ENCODE results near the gene PI16. TPM values are rescaled to one million over a fixed set of nuclear protein-coding genes. Genes with fewer than 3 reads are reported as not detected.

PI16 gene
- total and polyA plus RNA-seq, 4 donors, result 0.12 to 0.25 (median 0.24) TPM; not detected in 1

DNA sequence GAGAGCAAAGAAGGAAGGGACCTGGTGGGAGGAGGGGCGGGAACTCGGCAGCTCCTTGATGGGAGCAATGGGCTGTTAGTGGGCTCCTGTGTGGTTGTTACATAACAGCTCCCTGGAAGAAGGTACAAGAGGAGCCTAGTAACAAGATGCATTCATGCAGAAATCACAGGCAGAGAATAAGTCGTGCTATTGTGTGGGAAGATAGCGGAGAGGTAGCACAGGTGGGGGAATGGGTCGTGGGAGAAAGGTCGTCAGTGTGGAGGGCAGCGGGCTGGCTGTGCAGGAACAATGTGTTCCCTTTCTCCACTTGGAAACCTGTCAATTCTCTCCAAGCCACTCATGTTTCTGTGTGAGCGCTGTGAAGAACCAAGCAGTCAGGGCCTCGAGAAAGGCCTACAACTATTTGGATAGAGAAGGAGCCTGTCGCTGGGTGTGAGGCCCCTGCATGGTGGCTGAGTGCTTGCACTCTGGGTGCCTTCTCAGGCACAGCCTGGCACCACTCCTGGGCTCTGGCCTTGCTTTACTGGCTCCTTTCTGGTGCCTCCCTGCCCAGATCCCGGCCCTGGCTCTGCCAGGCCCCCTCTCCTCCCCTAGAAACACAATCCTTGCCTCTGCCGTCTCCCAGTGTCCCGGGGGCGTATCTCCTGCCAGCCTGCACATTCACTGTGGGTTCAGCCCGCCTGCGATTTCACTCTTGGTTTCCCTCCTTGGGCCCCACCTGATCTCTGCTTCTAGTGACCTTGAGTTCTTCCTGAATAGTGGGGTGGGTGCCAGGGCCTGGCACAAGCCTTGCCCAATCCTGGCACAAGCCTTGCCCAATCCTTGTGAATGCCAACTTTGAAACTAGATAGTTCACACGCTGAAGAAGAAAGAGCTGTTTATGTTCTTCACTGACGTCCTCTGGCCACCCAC lies 43.5 kb downstream of the PI16 start (continued):
- TF ChIP-seq, protein P1, sequence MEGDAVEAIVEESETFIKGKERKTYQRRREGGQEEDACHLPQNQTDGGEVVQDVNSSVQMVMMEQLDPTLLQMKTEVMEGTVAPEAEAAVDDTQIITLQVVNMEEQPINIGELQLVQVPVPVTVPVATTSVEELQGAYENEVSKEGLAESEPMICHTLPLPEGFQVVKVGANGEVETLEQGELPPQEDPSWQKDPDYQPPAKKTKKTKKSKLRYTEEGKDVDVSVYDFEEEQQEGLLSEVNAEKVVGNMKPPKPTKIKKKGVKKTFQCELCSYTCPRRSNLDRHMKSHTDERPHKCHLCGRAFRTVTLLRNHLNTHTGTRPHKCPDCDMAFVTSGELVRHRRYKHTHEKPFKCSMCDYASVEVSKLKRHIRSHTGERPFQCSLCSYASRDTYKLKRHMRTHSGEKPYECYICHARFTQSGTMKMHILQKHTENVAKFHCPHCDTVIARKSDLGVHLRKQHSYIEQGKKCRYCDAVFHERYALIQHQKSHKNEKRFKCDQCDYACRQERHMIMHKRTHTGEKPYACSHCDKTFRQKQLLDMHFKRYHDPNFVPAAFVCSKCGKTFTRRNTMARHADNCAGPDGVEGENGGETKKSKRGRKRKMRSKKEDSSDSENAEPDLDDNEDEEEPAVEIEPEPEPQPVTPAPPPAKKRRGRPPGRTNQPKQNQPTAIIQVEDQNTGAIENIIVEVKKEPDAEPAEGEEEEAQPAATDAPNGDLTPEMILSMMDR (IDR thresholded peaks at IDR 0.05; ENCODE audit: low read depth, low read length, missing input control), result no peak
- TF ChIP-seq GABPA (IDR thresholded peaks at IDR 0.05 in 1 of 2, conservative IDR thresholded peaks at IDR 0.05 in 1 of 2) (no peak), RAD21 (IDR thresholded peaks at IDR 0.05) (no peak)

DNA sequence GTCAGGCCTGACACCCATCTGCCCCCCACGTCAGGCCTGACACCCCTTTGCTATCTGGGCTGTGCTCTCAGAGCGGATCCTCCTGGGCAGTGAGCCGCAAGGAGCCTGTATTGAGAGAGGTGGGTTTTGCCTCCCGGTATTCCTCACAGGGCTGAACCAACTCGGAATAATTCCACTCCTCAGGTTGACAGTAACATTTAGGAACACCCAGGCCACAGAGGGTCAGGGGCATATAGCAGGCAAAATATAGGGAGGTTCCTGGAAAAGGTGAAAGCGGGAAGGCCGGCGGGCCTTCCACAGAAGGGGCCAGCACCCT lies 44.1 kb downstream of the PI16 start:
- no peaks in the 10 kb centered on the region for H3K36me3 ChIP-seq (ENCODE audit: control insufficient read depth in 4 of 4, insufficient read depth in 3 of 4, low read depth in 1 of 4, low read length in 3 of 4)
- H3K9ac ChIP-seq (ENCODE audit: low read depth in 1 of 2, low read length in 2 of 2), result no peak overlapping the region
- WGBS, result 80% methylated on average over 8 of the region's 8 CpGs
- H3K27me3 ChIP-seq (ENCODE audit: control insufficient read depth in 4 of 4, insufficient read depth in 4 of 4, low read length in 3 of 4), result no peaks in the 10 kb centered on the region
- H3K4me1 ChIP-seq (ENCODE audit: control insufficient read depth in 4 of 4, insufficient read depth in 4 of 4, low read length in 3 of 4), result peaks cover 0 to 12% (median 7%) of the 10 kb centered on the region in 4 donors
- no peaks in the 10 kb centered on the region for H3K9me3 ChIP-seq (ENCODE audit: control insufficient read depth in 4 of 4, low read length in 3 of 4)
- H3K27ac ChIP-seq (ENCODE audit: low read depth in 1 of 2, low read length in 2 of 2), result peak overlapping the region in 1 of 2 donors; percentile 43
- TF ChIP-seq RAD21 (IDR thresholded peaks at IDR 0.05), result no peak
- no peak for TF ChIP-seq JUND (IDR thresholded peaks at IDR 0.05)
- TF ChIP-seq FOXA2 (IDR thresholded peaks at IDR 0.05), result no peak
- no peak for TF ChIP-seq YY1 (IDR thresholded peaks at IDR 0.05)
- no peak for TF ChIP-seq HNF4A (conservative IDR thresholded peaks at IDR 0.05)
- H3K4me3 ChIP-seq (ENCODE audit: low read depth in 1 of 3, low read length in 3 of 3), result no peak overlapping the region
- DNase-seq (ENCODE audit: low spot score), result no peak

DNA sequence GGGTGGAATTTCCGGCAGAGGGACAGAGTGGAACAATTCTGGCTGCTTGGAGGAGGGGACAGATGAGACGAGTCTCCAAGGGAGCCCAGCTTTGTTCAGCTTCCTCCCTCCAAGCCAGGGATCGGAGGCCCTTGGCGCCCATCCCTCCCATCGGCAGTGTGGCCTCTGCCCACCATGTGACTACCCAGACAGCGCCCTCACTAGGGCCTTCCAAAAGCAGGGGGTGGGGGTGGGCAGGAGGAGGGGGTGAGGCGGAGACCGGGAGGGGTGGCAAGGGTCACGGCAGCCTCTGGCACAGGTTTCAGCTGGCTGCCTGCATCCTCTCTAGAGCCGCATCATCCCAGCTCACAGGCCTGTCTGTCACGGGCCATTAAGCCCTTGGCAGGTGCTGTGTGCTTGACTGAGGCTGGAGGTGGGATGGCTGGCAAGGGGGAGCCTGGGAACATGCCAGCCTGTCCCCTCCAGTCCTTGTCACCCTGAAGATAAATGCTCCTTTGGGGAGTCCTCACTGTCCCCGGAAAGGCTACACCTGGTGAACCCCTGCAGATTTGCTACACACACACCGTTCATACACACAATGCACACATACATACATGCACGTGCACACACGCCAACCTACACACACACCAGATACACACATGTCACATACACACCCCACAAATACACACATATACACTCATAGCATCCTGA lies 44.7 kb downstream of the PI16 start:
- DNase-seq (ENCODE audit: low spot score), result no peak
- Histone ChIP-seq H3K4me1 (ENCODE audit: control insufficient read depth in 4 of 4, insufficient read depth in 4 of 4, low read length in 3 of 4) (peaks cover 0 to 12% (median 7%) of the 10 kb centered on the region in 4 donors), H3K36me3 (ENCODE audit: control insufficient read depth in 4 of 4, insufficient read depth in 3 of 4, low read depth in 1 of 4, low read length in 3 of 4) (no peaks in the 10 kb centered on the region), H3K9ac (ENCODE audit: low read depth in 1 of 2, low read length in 2 of 2) (no peak overlapping the region), H3K27me3 (ENCODE audit: control insufficient read depth in 4 of 4, insufficient read depth in 4 of 4, low read length in 3 of 4) (no peaks in the 10 kb centered on the region), H3K27ac (ENCODE audit: low read depth in 1 of 2, low read length in 2 of 2) (peak overlapping the region in 1 of 2 donors; percentile 43), H3K9me3 (ENCODE audit: control insufficient read depth in 4 of 4, low read length in 3 of 4) (no peaks in the 10 kb centered on the region), H3K4me3 (ENCODE audit: low read depth in 1 of 3, low read length in 3 of 3) (no peak overlapping the region)
- TF ChIP-seq, protein P2, sequence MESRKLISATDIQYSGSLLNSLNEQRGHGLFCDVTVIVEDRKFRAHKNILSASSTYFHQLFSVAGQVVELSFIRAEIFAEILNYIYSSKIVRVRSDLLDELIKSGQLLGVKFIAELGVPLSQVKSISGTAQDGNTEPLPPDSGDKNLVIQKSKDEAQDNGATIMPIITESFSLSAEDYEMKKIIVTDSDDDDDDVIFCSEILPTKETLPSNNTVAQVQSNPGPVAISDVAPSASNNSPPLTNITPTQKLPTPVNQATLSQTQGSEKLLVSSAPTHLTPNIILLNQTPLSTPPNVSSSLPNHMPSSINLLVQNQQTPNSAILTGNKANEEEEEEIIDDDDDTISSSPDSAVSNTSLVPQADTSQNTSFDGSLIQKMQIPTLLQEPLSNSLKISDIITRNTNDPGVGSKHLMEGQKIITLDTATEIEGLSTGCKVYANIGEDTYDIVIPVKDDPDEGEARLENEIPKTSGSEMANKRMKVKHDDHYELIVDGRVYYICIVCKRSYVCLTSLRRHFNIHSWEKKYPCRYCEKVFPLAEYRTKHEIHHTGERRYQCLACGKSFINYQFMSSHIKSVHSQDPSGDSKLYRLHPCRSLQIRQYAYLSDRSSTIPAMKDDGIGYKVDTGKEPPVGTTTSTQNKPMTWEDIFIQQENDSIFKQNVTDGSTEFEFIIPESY (IDR thresholded peaks at IDR 0.05), result no peak
- no peak for TF ChIP-seq RAD21 (IDR thresholded peaks at IDR 0.05)
- WGBS, result 84% methylated on average over 15 of the region's 15 CpGs

DNA sequence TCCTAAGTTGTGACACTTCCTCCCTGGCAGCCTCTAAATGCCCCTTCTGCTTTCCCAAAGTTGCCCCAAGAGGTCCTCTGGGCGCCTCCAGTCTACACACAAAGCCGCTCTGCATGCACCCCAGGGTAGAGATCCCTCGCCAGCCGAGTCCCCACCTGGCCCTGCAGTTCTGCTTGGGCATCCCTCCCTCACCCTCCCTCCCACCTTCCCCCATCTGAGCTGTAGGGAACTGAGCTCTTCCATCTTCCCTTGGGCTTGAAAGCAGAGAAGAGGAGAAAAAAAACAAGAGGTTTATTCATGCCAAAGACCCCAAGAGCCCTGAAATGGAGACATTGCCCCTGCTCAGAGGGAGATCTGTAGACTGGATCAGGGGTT lies 45.2 kb downstream of the PI16 start:
- H3K27me3 ChIP-seq (ENCODE audit: control insufficient read depth in 4 of 4, insufficient read depth in 4 of 4, low read length in 3 of 4), result no peaks in the 10 kb centered on the region
- no peaks in the 10 kb centered on the region for H3K36me3 ChIP-seq (ENCODE audit: control insufficient read depth in 4 of 4, insufficient read depth in 3 of 4, low read depth in 1 of 4, low read length in 3 of 4)
- no peak for DNase-seq (ENCODE audit: low spot score)
- no peak overlapping the region for H3K4me3 ChIP-seq (ENCODE audit: low read depth in 1 of 3, low read length in 3 of 3)
- no peaks in the 10 kb centered on the region for H3K9me3 ChIP-seq (ENCODE audit: control insufficient read depth in 4 of 4, low read length in 3 of 4)
- WGBS, result 94% methylated on average over 4 of the region's 4 CpGs
- TF ChIP-seq NR2F2 (IDR thresholded peaks at IDR 0.05) (no peak), JUND (IDR thresholded peaks at IDR 0.05) (no peak), SP1 (IDR thresholded peaks at IDR 0.05) (no peak)
- TF ChIP-seq, protein P2 (IDR thresholded peaks at IDR 0.05), result no peak
- TF ChIP-seq, protein P3, sequence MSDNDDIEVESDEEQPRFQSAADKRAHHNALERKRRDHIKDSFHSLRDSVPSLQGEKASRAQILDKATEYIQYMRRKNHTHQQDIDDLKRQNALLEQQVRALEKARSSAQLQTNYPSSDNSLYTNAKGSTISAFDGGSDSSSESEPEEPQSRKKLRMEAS (IDR thresholded peaks at IDR 0.05), result no peak
- peaks cover 0 to 12% (median 7%) of the 10 kb centered on the region in 4 donors for H3K4me1 ChIP-seq (ENCODE audit: control insufficient read depth in 4 of 4, insufficient read depth in 4 of 4, low read length in 3 of 4)
- H3K9ac ChIP-seq (ENCODE audit: low read depth in 1 of 2, low read length in 2 of 2), result no peak overlapping the region
- H3K27ac ChIP-seq (ENCODE audit: low read depth in 1 of 2, low read length in 2 of 2), result no peak overlapping the region
